Activated CD8-positive, alpha-beta T cell treated with anti-CD3 and anti-CD28 coated beads, Interleukin-2, amount 10 ng/mL, durations not matched to agents 7 days and 5 days (primary cell): ENCODE measurements around the gene ESR1. TPM values are rescaled to one million over a fixed set of nuclear protein-coding genes. Genes with fewer than 3 reads are reported as not detected.

ENCODE experiments used
- ATAC-seq: fragments of 150-1000 bp; cut with Tn5 transposase; one replicate; pipeline ENCODE4 v1.10.0; 2021; ENCODE audit warnings: moderate library complexity
- CTCF ChIA-PET: fragments of 350-600 bp; sonication (Branson Sonifier 250); formaldehyde crosslinking; loops from one replicate; lab custom pipeline; 2021; ENCODE audit warnings: antibody characterized with exemption; lab: Charles Lee
- POLR2A ChIA-PET: fragments of 350-600 bp; sonication (Branson Sonifier 250); formaldehyde crosslinking; loops from one replicate; lab custom pipeline; 2021; ENCODE audit warnings: antibody characterized with exemption; lab: Charles Lee
- DNase-seq: peaks from one replicate; pipeline ENCODE4 v3.0.0-alpha.2; 2020
- H3K27ac Mint-ChIP-seq: one replicate; pipeline ENCODE4 v1.8.0; 2021; ENCODE audit warnings: mild to moderate bottlenecking, mixed read lengths
- H3K27me3 Mint-ChIP-seq: one replicate; pipeline ENCODE4 v1.8.0; 2021; ENCODE audit warnings: low read depth, mixed read lengths
- H3K36me3 Mint-ChIP-seq: one replicate; pipeline ENCODE4 v1.8.0; 2021; ENCODE audit warnings: low read depth, mixed read lengths
- H3K4me1 Mint-ChIP-seq: one replicate; pipeline ENCODE4 v1.8.0; 2021; ENCODE audit warnings: low read depth, mixed read lengths
- H3K4me3 Mint-ChIP-seq: one replicate; pipeline ENCODE4 v1.8.0; 2021; ENCODE audit warnings: mild to moderate bottlenecking, mixed read lengths
- H3K9me3 Mint-ChIP-seq: one replicate; pipeline ENCODE4 v1.8.0; 2022; ENCODE audit warnings: mixed read lengths; ENCODE audit not compliant: insufficient read depth
- total RNA-seq, 2 experiments: library from RNA; stranded (reverse); gene quantifications; one replicate each; pipeline ENCODE4 v1.2.3, GENCODE V29; 2021

The ESR1 gene
- total RNA-seq, 2 experiments from 2014 or later, result 0.47 to 0.71 TPM

GRCh38 chr6:152154559-152155356 is 347.3 kb downstream of the ESR1 start:
- Mint-ChIP-seq H3K27me3 (no peaks in the 10 kb centered on the region), H3K36me3 (peaks cover 51% of the 10 kb centered on the region), H3K9me3 (no peaks in the 10 kb centered on the region), H3K4me3 (no peak overlapping the region), H3K4me1 (no peaks in the 10 kb centered on the region), H3K27ac (no peak overlapping the region)
- DNase-seq, result no peak
- no peak for ATAC-seq
- CTCF ChIA-PET, result interaction anchor here (1.5 kb wide), 1 partner anchor 30 kb away, joined by 3 read pairs; no protein-coding TSS in a partner anchor
- POLR2A ChIA-PET, result interaction anchor here (0.7 kb wide), 1 partner anchor 16 kb away, joined by 3 read pairs; no protein-coding TSS in a partner anchor

- no peak overlapping the region for H3K4me3 Mint-ChIP-seq
- no peaks in the 10 kb centered on the region for H3K9me3 Mint-ChIP-seq
- DNase-seq, result no peak
- ChIA-PET POLR2A (interaction anchor here (1.0 kb wide), 1 partner anchor 29 kb away, joined by 4 read pairs; no protein-coding TSS in a partner anchor), CTCF (no interaction called here)
- no peaks in the 10 kb centered on the region for H3K27me3 Mint-ChIP-seq
- H3K27ac Mint-ChIP-seq, result no peak overlapping the region
- peaks cover 43% of the 10 kb centered on the region for H3K36me3 Mint-ChIP-seq
- no peaks in the 10 kb centered on the region for H3K4me1 Mint-ChIP-seq
- no peak for ATAC-seq
Observed at GRCh38 chr6:152155792-152156191, 348.3 kb downstream of the ESR1 start.

GRCh38 chr6:152160346-152160745 is 352.9 kb downstream of the ESR1 start:
- ChIA-PET POLR2A (no interaction called here), CTCF (interaction anchor here (1.3 kb wide), 1 partner anchor 17 kb away, joined by 3 read pairs; no protein-coding TSS in a partner anchor)
- no peak overlapping the region for H3K4me3 Mint-ChIP-seq
- no peaks in the 10 kb centered on the region for H3K9me3 Mint-ChIP-seq
- ATAC-seq, result no peak
- no peak for DNase-seq
- no peaks in the 10 kb centered on the region for H3K27me3 Mint-ChIP-seq
- peaks cover 40% of the 10 kb centered on the region for H3K36me3 Mint-ChIP-seq
- H3K4me1 Mint-ChIP-seq, result peaks cover 11% of the 10 kb centered on the region
- no peak overlapping the region for H3K27ac Mint-ChIP-seq

GRCh38 chr6:152161501-152161900 is 354.0 kb downstream of the ESR1 start:
- H3K27me3 Mint-ChIP-seq, result no peaks in the 10 kb centered on the region
- H3K9me3 Mint-ChIP-seq, result no peaks in the 10 kb centered on the region
- ChIA-PET POLR2A (no interaction called here), CTCF (interaction anchor here (0.9 kb wide), 1 partner anchor 9 kb away, joined by 4 read pairs; no protein-coding TSS in a partner anchor)
- no peak for DNase-seq
- ATAC-seq, result no peak
- H3K4me1 Mint-ChIP-seq, result peaks cover 11% of the 10 kb centered on the region
- H3K27ac Mint-ChIP-seq, result no peak overlapping the region
- H3K36me3 Mint-ChIP-seq, result peaks cover 45% of the 10 kb centered on the region
- no peak overlapping the region for H3K4me3 Mint-ChIP-seq

- Mint-ChIP-seq H3K27ac (no peak overlapping the region), H3K27me3 (no peaks in the 10 kb centered on the region), H3K9me3 (no peaks in the 10 kb centered on the region), H3K4me1 (peaks cover 11% of the 10 kb centered on the region), H3K36me3 (peaks cover 50% of the 10 kb centered on the region), H3K4me3 (no peak overlapping the region)
- ATAC-seq (no peak), DNase-seq (no peak)
- POLR2A ChIA-PET, result no interaction called here
- CTCF ChIA-PET, result interaction anchor here (1.4 kb wide), 1 partner anchor 136 kb away, joined by 3 read pairs; no protein-coding TSS in a partner anchor
Observed at GRCh38 chr6:152164957-152165356, 357.5 kb downstream of the ESR1 start.

- ATAC-seq (no peak), DNase-seq (no peak)
- H3K36me3 Mint-ChIP-seq, result peaks cover 62% of the 10 kb centered on the region
- ChIA-PET CTCF (interaction anchor here (1.0 to 1.4 kb wide), 2 partner anchors 18 to 135 kb away, joined by 3 read pairs; no protein-coding TSS in a partner anchor), POLR2A (no interaction called here)
- H3K27ac Mint-ChIP-seq, result no peak overlapping the region
- no peaks in the 10 kb centered on the region for H3K9me3 Mint-ChIP-seq
- H3K4me1 Mint-ChIP-seq, result peaks cover 22% of the 10 kb centered on the region
- no peak overlapping the region for H3K4me3 Mint-ChIP-seq
- no peaks in the 10 kb centered on the region for H3K27me3 Mint-ChIP-seq
Observed at GRCh38 chr6:152166497-152166896, 359.0 kb downstream of the ESR1 start.

GRCh38 chr6:152166897-152167296 is 359.4 kb downstream of the ESR1 start:
- ChIA-PET CTCF (interaction anchor here (1.0 to 1.1 kb wide), 2 partner anchors 13 to 18 kb away, joined by 3 read pairs; no protein-coding TSS in a partner anchor), POLR2A (interaction anchor here (1.7 kb wide), 1 partner anchor 18 kb away, joined by 7 read pairs; no protein-coding TSS in a partner anchor)
- no peaks in the 10 kb centered on the region for H3K9me3 Mint-ChIP-seq
- ATAC-seq, result no peak
- no peaks in the 10 kb centered on the region for H3K27me3 Mint-ChIP-seq
- H3K4me1 Mint-ChIP-seq, result peaks cover 18% of the 10 kb centered on the region
- H3K36me3 Mint-ChIP-seq, result peaks cover 63% of the 10 kb centered on the region
- H3K27ac Mint-ChIP-seq, result no peak overlapping the region
- no peak overlapping the region for H3K4me3 Mint-ChIP-seq
- DNase-seq, result no peak

- POLR2A ChIA-PET, result interaction anchor here (1.7 kb wide), 1 partner anchor 17 kb away, joined by 7 read pairs; no protein-coding TSS in a partner anchor
Observed at GRCh38 chr6:152167641-152168603, 360.4 kb downstream of the ESR1 start.

GRCh38 chr6:152170313-152170701 is 362.8 kb downstream of the ESR1 start:
- Mint-ChIP-seq H3K4me1 (peaks cover 24% of the 10 kb centered on the region), H3K9me3 (no peaks in the 10 kb centered on the region), H3K27me3 (no peaks in the 10 kb centered on the region), H3K36me3 (peaks cover 67% of the 10 kb centered on the region), H3K27ac (peak overlapping the region; percentile 81), H3K4me3 (no peak overlapping the region)
- POLR2A ChIA-PET, result interaction anchor here (0.6 to 4.0 kb wide), 2 partner anchors 15 to 16 kb away, joined by 3 to 25 read pairs; no protein-coding TSS in a partner anchor
- CTCF ChIA-PET, result interaction anchor here (1.1 to 1.3 kb wide), 2 partner anchors 9 to 131 kb away, joined by 3 to 4 read pairs; no protein-coding TSS in a partner anchor
- no peak for DNase-seq
- ATAC-seq, result no peak

More at GRCh38 chr6:152167641-152168603, 360.4 kb downstream of the ESR1 start:
- CTCF ChIA-PET, result interaction anchor here (1.0 to 1.1 kb wide), 2 partner anchors 12 to 17 kb away, joined by 3 read pairs; no protein-coding TSS in a partner anchor
- H3K27me3 Mint-ChIP-seq, result no peaks in the 10 kb centered on the region
- ATAC-seq, result no peak
- DNase-seq, result no peak
- H3K36me3 Mint-ChIP-seq, result peaks cover 62% of the 10 kb centered on the region
- no peaks in the 10 kb centered on the region for H3K9me3 Mint-ChIP-seq
- H3K27ac Mint-ChIP-seq, result no peak overlapping the region
- H3K4me3 Mint-ChIP-seq, result no peak overlapping the region
- H3K4me1 Mint-ChIP-seq, result peaks cover 20% of the 10 kb centered on the region

GRCh38 chr6:152170702-152171667 is 363.5 kb downstream of the ESR1 start:
- peak overlapping the region; percentile 9 for H3K4me3 Mint-ChIP-seq
- ChIA-PET POLR2A (interaction anchor here (0.6 to 4.0 kb wide), 2 partner anchors 14 to 16 kb away, joined by 3 to 25 read pairs; no protein-coding TSS in a partner anchor), CTCF (interaction anchor here (1.1 to 1.3 kb wide), 2 partner anchors 9 to 130 kb away, joined by 3 to 4 read pairs; no protein-coding TSS in a partner anchor)
- H3K27me3 Mint-ChIP-seq, result no peaks in the 10 kb centered on the region
- peak overlapping the region; percentile 81 for H3K27ac Mint-ChIP-seq
- DNase-seq (peak; percentile 56), ATAC-seq (peak; percentile 87)
- peaks cover 24% of the 10 kb centered on the region for H3K4me1 Mint-ChIP-seq
- no peaks in the 10 kb centered on the region for H3K9me3 Mint-ChIP-seq
- peaks cover 68% of the 10 kb centered on the region for H3K36me3 Mint-ChIP-seq
